Parathyroid adenoma (tissue), 2 donors: ENCODE data around the gene ARPC2.

ENCODE experiments used
- H2AFZ ChIP-seq: fragments of 300-600 bp; sonication (generic); one replicate; pipeline ENCODE4 v1.7.0; 2017; ENCODE audit warnings: antibody characterized with exemption, mild to moderate bottlenecking
- H3K27ac ChIP-seq: fragments of 300-600 bp; sonication (generic); one replicate; pipeline ENCODE4 v1.7.0; 2017
- H3K27me3 ChIP-seq: fragments of 300-600 bp; sonication (generic); one replicate; pipeline ENCODE4 v1.7.0; 2017; ENCODE audit warnings: low read length; ENCODE audit not compliant: control insufficient read depth, insufficient read depth
- H3K36me3 ChIP-seq: fragments of 300-600 bp; sonication (generic); one replicate; pipeline ENCODE4 v1.7.0; 2017; ENCODE audit warnings: low read length; ENCODE audit not compliant: control insufficient read depth, insufficient read depth
- H3K4me1 ChIP-seq: fragments of 300-600 bp; sonication (generic); one replicate; pipeline ENCODE4 v1.7.0; 2017; ENCODE audit warnings: control low read depth
- H3K4me2 ChIP-seq: fragments of 300-600 bp; sonication (generic); one replicate; pipeline ENCODE4 v1.7.0; 2017; ENCODE audit warnings: low read length
- H3K4me3 ChIP-seq: fragments of 300-600 bp; sonication (generic); one replicate; pipeline ENCODE4 v1.7.0; 2017; ENCODE audit warnings: low read depth, low read length
- H3K79me2 ChIP-seq: fragments of 300-600 bp; sonication (generic); one replicate; pipeline ENCODE4 v1.7.0; 2017; ENCODE audit warnings: control low read depth
- H3K9ac ChIP-seq: fragments of 300-600 bp; sonication (generic); one replicate; pipeline ENCODE4 v1.7.0; 2017; ENCODE audit warnings: mild to moderate bottlenecking
- H3K9me3 ChIP-seq: fragments of 300-600 bp; sonication (generic); one replicate; pipeline ENCODE4 v1.7.0; 2017; ENCODE audit warnings: low read length; ENCODE audit not compliant: control insufficient read depth
- CTCF ChIP-seq: fragments of 300-600 bp; sonication (generic); IDR thresholded peaks from one replicate; pipeline ENCODE4 v1.7.0; 2017; ENCODE audit warnings: antibody characterized with exemption, mild to moderate bottlenecking
- donor health status: primary hyperparathyroidism.

The ARPC2 gene

GRCh38 chr2:218256612-218257350, 39.8 kb downstream of the ARPC2 start:
- Histone ChIP-seq H2AFZ (no peak overlapping the region), H3K4me2 (no peak overlapping the region), H3K27me3 (no peaks in the 10 kb centered on the region), H3K36me3 (no peaks in the 10 kb centered on the region), H3K4me1 (peaks cover 2% of the 10 kb centered on the region), H3K79me2 (no peaks in the 10 kb centered on the region), H3K9me3 (no peaks in the 10 kb centered on the region), H3K27ac (no peak overlapping the region), H3K4me3 (no peak overlapping the region), H3K9ac (no peak overlapping the region)
- TF ChIP-seq CTCF, result no peak

GRCh38 chr2:218257390-218257981, 40.5 kb downstream of the ARPC2 start:
- Histone ChIP-seq H2AFZ (no peak overlapping the region), H3K79me2 (no peaks in the 10 kb centered on the region), H3K27ac (peak overlapping the region; percentile 6), H3K4me3 (no peak overlapping the region), H3K4me1 (peaks cover 2% of the 10 kb centered on the region), H3K27me3 (no peaks in the 10 kb centered on the region), H3K36me3 (no peaks in the 10 kb centered on the region), H3K9me3 (no peaks in the 10 kb centered on the region), H3K9ac (no peak overlapping the region), H3K4me2 (no peak overlapping the region)
- TF ChIP-seq CTCF, result peak; percentile 32

- Histone ChIP-seq H3K9ac (no peak overlapping the region), H3K36me3 (no peaks in the 10 kb centered on the region), H3K79me2 (no peaks in the 10 kb centered on the region), H3K4me3 (no peak overlapping the region), H2AFZ (no peak overlapping the region), H3K4me1 (peaks cover 2% of the 10 kb centered on the region), H3K27ac (peak overlapping the region; percentile 63), H3K9me3 (no peaks in the 10 kb centered on the region), H3K27me3 (no peaks in the 10 kb centered on the region), H3K4me2 (no peak overlapping the region)
- no peak for TF ChIP-seq CTCF
These were observed 42.3 kb downstream of the ARPC2 start for GRCh38 chr2:218259099-218259961.

GRCh38 chr2:218260166-218260565, 43.2 kb downstream of the ARPC2 start:
- Histone ChIP-seq H3K4me2 (no peak overlapping the region), H3K36me3 (no peaks in the 10 kb centered on the region), H3K79me2 (no peaks in the 10 kb centered on the region), H3K4me3 (no peak overlapping the region), H2AFZ (no peak overlapping the region), H3K27ac (peak overlapping the region; percentile 63), H3K9me3 (no peaks in the 10 kb centered on the region), H3K4me1 (peaks cover 2% of the 10 kb centered on the region), H3K27me3 (no peaks in the 10 kb centered on the region), H3K9ac (no peak overlapping the region)
- no peak for TF ChIP-seq CTCF
